GM21619 (cell line): ENCODE measurements around the gene GLUD1.
"Not testable (repeated sequence)": the region's sequence is repeated elsewhere in the genome, so short reads cannot be mapped to it uniquely, and the experiment has no call there.

Source experiments
- ATAC-seq: cut with Tn5 transposase; IDR thresholded peaks from one replicate; pipeline ENCODE4 v1.9.1; 2021; ENCODE audit not compliant: unreplicated experiment

The GLUD1 gene

GRCh38 chr10:87053577-87054181 is 41.0 kb downstream of the GLUD1 start:
- ATAC-seq = no peak

GRCh38 chr10:87053111-87053510 is 41.5 kb downstream of the GLUD1 start:
- ATAC-seq = no peak

GRCh38 chr10:87045434-87045938 is 49.2 kb downstream of the GLUD1 start:
- no peak for ATAC-seq

GRCh38 chr10:87043579-87043978 is 51.1 kb downstream of the GLUD1 start:
- ATAC-seq = not testable (repeated sequence)

- no peak for ATAC-seq
Observed at GRCh38 chr10:87038786-87039185, 55.9 kb downstream of the GLUD1 start.

- ATAC-seq = no peak
Observed at GRCh38 chr10:87038286-87038717, 56.3 kb downstream of the GLUD1 start.

GRCh38 chr10:87036623-87037022 is 58.0 kb downstream of the GLUD1 start:
- ATAC-seq = no peak

- no peak for ATAC-seq
Observed at GRCh38 chr10:87030912-87031635, 63.6 kb downstream of the GLUD1 start.

- ATAC-seq = not testable (repeated sequence)
Observed at GRCh38 chr10:87030419-87030818, 64.2 kb downstream of the GLUD1 start.

- not testable (repeated sequence) for ATAC-seq
Observed at GRCh38 chr10:87026747-87027508, 67.7 kb downstream of the GLUD1 start.

GRCh38 chr10:87025285-87025958 is 69.2 kb downstream of the GLUD1 start:
- ATAC-seq = not testable (repeated sequence)

GRCh38 chr10:87020056-87020455 is 74.6 kb downstream of the GLUD1 start, which contains the start of gene FAM25A:
TSS of gene FAM25A (plus strand) at chr10:87020294. CDS start at chr10:87020325, 31 bp downstream.
- not testable (repeated sequence) for ATAC-seq

- ATAC-seq = not testable (repeated sequence)
Observed at GRCh38 chr10:87019504-87019903, 75.1 kb downstream of the GLUD1 start.

- not testable (repeated sequence) for ATAC-seq
Observed at GRCh38 chr10:87019066-87019465, 75.6 kb downstream of the GLUD1 start.

GRCh38 chr10:87018127-87018526 is 76.5 kb downstream of the GLUD1 start:
- not testable (repeated sequence) for ATAC-seq

- not testable (repeated sequence) for ATAC-seq
Observed at GRCh38 chr10:87014986-87015716, 79.5 kb downstream of the GLUD1 start.

- ATAC-seq = not testable (repeated sequence)
Observed at GRCh38 chr10:87013528-87013927, 81.1 kb downstream of the GLUD1 start.

GRCh38 chr10:87009134-87009696 is 85.4 kb downstream of the GLUD1 start:
- ATAC-seq = not testable (repeated sequence)

- not testable (repeated sequence) for ATAC-seq
Observed at GRCh38 chr10:87008303-87008702, 86.3 kb downstream of the GLUD1 start.

- ATAC-seq = not testable (repeated sequence)
Observed at GRCh38 chr10:87007674-87008073, 87.0 kb downstream of the GLUD1 start.
